A549 (cell line): ENCODE measurements around the gene SLX9. TPM values are rescaled to one million over a fixed set of nuclear protein-coding genes. Genes with fewer than 3 reads are reported as not detected.

Experiments
- ATAC-seq, 2 experiments: fragments of 200-7000 bp in 1 of 2; fragments of >200 bp in 1 of 2; cut with Nextera tagmentation in 1 of 2; cut with Tn5 transposase in 1 of 2; 3 replicates each; pipeline versions ENCODE4 v1.8.0 to v1.9.1; 2018 to 2020; ENCODE audit warnings: mild to moderate bottlenecking in 1 of 2, moderate library complexity in 1 of 2
- CTCF ChIA-PET: fragments of 300-600 bp; sonication (Branson Sonifier 250); formaldehyde crosslinking; extraction: SDS; loops from one replicate; lab custom pipeline; 2021; ENCODE audit warnings: antibody characterized with exemption, inconsistent platforms; lab: Yijun Ruan, JAX
- POLR2A ChIA-PET: fragments of 350-600 bp; formaldehyde crosslinking; extraction: SDS; loops from one replicate; lab custom pipeline; 2021; ENCODE audit warnings: antibody characterized with exemption, inconsistent platforms; lab: Yijun Ruan, JAX
- DNase-seq, 2 experiments: peaks; one replicate each; pipeline versions ENCODE4 v3.0.0 to v3.0.0-alpha.2; 2011 to 2016; ENCODE audit warnings: low read depth in 1 of 2, low spot score in 1 of 2
- FAIRE-seq: peaks from 2 replicates; lab custom pipeline; 2011; peaks lifted over from hg19 to GRCh38; lab: Jason Lieb, UNC
- H3K27ac ChIP-seq, 2 experiments: fragments of >200 bp; sonication (Bioruptor Twin); formaldehyde crosslinking; 3 replicates each; pipeline ENCODE4 v1.5.1; 2016 to 2017
- H3K4me1 ChIP-seq: fragments of >200 bp; sonication (Bioruptor Twin); formaldehyde crosslinking; 3 replicates; pipeline ENCODE4 v1.6.1; 2016
- H3K4me2 ChIP-seq: fragments of >200 bp; sonication (Bioruptor Twin); formaldehyde crosslinking; 3 replicates; pipeline ENCODE4 v1.6.1; 2016
- H3K4me3 ChIP-seq: fragments of >200 bp; sonication (Bioruptor Twin); formaldehyde crosslinking; 3 replicates; pipeline ENCODE4 v1.5.1; 2016
- H3K9me3 ChIP-seq: fragments of >200 bp; sonication (Bioruptor Twin); formaldehyde crosslinking; 3 replicates; pipeline ENCODE4 v1.6.1; 2016
- CBX8 ChIP-seq: fragments of 200-600 bp; sonication (generic); IDR thresholded peaks from 2 replicates; pipeline ENCODE4 v1.6.1; 2016
- CEBPB ChIP-seq, 2 experiments: fragments of >200 bp in 1 of 2; sonication (Bioruptor Twin) in 1 of 2; formaldehyde crosslinking in 1 of 2; IDR thresholded peaks; 2 replicates each; pipeline ENCODE4 v1.6.1; 2012 to 2016
- CHD4 ChIP-seq: fragments of 200-600 bp; sonication (generic); IDR thresholded peaks from 2 replicates; pipeline ENCODE4 v1.6.1; 2016; ENCODE audit warnings: antibody characterized with exemption, mild to moderate bottlenecking, borderline replicate concordance
- EHF ChIP-seq: fragments of 250-450 bp; sonication (Bioruptor Pico); IDR thresholded peaks from 2 replicates; pipeline ENCODE4 v1.5.0; 2020; ENCODE audit warnings: mild to moderate bottlenecking
- EP300 ChIP-seq, 2 experiments: fragments of >200 bp; sonication (Bioruptor Twin); formaldehyde crosslinking; IDR thresholded peaks; 2 replicates in 1 of 2; 3 replicates in 1 of 2; pipeline ENCODE4 v1.6.1; 2016 to 2017
- FOSB ChIP-seq: fragments of 250-450 bp; sonication (Bioruptor Pico); IDR thresholded peaks from 2 replicates; pipeline ENCODE4 v1.5.0; 2020; ENCODE audit warnings: mild to moderate bottlenecking, moderate library complexity
- HOXB13 ChIP-seq: fragments of 250-450 bp; sonication (Bioruptor Pico); IDR thresholded peaks from 2 replicates; pipeline ENCODE4 v1.5.0; 2020; ENCODE audit warnings: low read depth, mild to moderate bottlenecking, moderate library complexity
- HOXB5 ChIP-seq: fragments of 250-450 bp; sonication (Bioruptor Pico); IDR thresholded peaks from 2 replicates; pipeline ENCODE4 v1.5.0; 2020; ENCODE audit warnings: mild to moderate bottlenecking, moderate library complexity
- JUN ChIP-seq, 2 experiments: fragments of >200 bp; sonication (Bioruptor Twin); formaldehyde crosslinking; IDR thresholded peaks; 2 replicates in 1 of 2; 3 replicates in 1 of 2; pipeline ENCODE4 v1.6.1; 2016 to 2017
- JUNB ChIP-seq: fragments of >200 bp; sonication (Bioruptor Twin); formaldehyde crosslinking; IDR thresholded peaks from 2 replicates; pipeline ENCODE4 v1.6.1; 2016
- KDM1A ChIP-seq: fragments of 200-600 bp; sonication (generic); IDR thresholded peaks from 2 replicates; pipeline ENCODE4 v1.6.1; 2016; ENCODE audit warnings: low read depth, mild to moderate bottlenecking
- MAZ ChIP-seq: fragments of 150-350 bp; IDR thresholded peaks from 2 replicates; pipeline ENCODE4 v1.6.1; 2014; ENCODE audit warnings: antibody characterized with exemption, low read depth, low read length, borderline replicate concordance
- MYC ChIP-seq: IDR thresholded peaks from 2 replicates; pipeline ENCODE4 v1.6.1; 2012; ENCODE audit warnings: mild to moderate bottlenecking, inconsistent platforms, low read length, improper control_type of control experiment, borderline replicate concordance
- PHF8 ChIP-seq: fragments of 200-600 bp; sonication (generic); IDR thresholded peaks from 2 replicates; pipeline ENCODE4 v1.6.1; 2016; ENCODE audit warnings: low read depth, mild to moderate bottlenecking, antibody characterized with exemption, moderate library complexity, borderline replicate concordance
- POLR2AphosphoS2 ChIP-seq: conservative IDR thresholded peaks from 2 replicates; pipeline ENCODE4 v1.6.1; 2012; ENCODE audit warnings: low read length, improper control_type of control experiment, inconsistent platforms
- RAD21 ChIP-seq, 2 experiments: fragments of >200 bp in 1 of 2; sonication (Bioruptor Twin) in 1 of 2; formaldehyde crosslinking in 1 of 2; IDR thresholded peaks in 1 of 2; conservative IDR thresholded peaks in 1 of 2; 2 replicates in 1 of 2; 3 replicates in 1 of 2; pipeline ENCODE4 v1.6.1; 2012 to 2018; ENCODE audit warnings: inconsistent platforms in 1 of 2
- RARB ChIP-seq: fragments of 250-450 bp; sonication (Bioruptor Pico); IDR thresholded peaks from 2 replicates; pipeline ENCODE4 v1.8.0; 2021; ENCODE audit warnings: mild to moderate bottlenecking, moderate library complexity
- RCOR1 ChIP-seq: fragments of 150-350 bp; IDR thresholded peaks from 2 replicates; pipeline ENCODE4 v1.6.1; 2014; ENCODE audit warnings: antibody characterized with exemption, low read length, low read depth
- SREBF2 ChIP-seq: fragments of 450-650 bp; IDR thresholded peaks from 2 replicates; pipeline ENCODE4 v1.6.1; 2014; ENCODE audit warnings: mild to moderate bottlenecking, moderate library complexity
- TP53 ChIP-seq: fragments of 250-450 bp; sonication (Bioruptor Pico); IDR thresholded peaks from 2 replicates; pipeline ENCODE4 v1.5.0; 2021; ENCODE audit warnings: mild to moderate bottlenecking, moderate library complexity
- ZC3H11A ChIP-seq: fragments of 450-650 bp; IDR thresholded peaks from 2 replicates; pipeline ENCODE4 v1.6.1; 2014; ENCODE audit warnings: antibody characterized with exemption, mild to moderate bottlenecking
- WGBS: methylation state at CpG from one replicate; pipeline ENCODE4 v1.1.6; 2017; ENCODE audit errors: missing lambda C conversion rate; 5-methylcytosine and 5-hydroxymethylcytosine counted together
- polyA plus RNA-seq, 4 experiments: library from polyadenylated mRNA; depleted of rRNA in 3 of 4; stranded (reverse); fragments of >200 nt; fragmentation: RNase III in 1 of 4; extraction: RNeasy Plus Mini Kit Qiagen cat#74134 plus additional on column Dnase treatment in 1 of 4; gene quantifications; 2 replicates in 3 of 4; 3 replicates in 1 of 4; pipeline ENCODE4 v1.2.3, GENCODE V29; 2011 to 2017
- TF ChIP-seq, protein P1 (sequence below): fragments of 200-600 bp; sonication (generic); IDR thresholded peaks from 2 replicates; pipeline ENCODE4 v1.6.1; 2016; ENCODE audit warnings: antibody characterized with exemption, mild to moderate bottlenecking, moderate library complexity
- TF ChIP-seq, protein P2 (sequence below): IDR thresholded peaks from 2 replicates; pipeline ENCODE4 v1.6.1; 2012; ENCODE audit warnings: low read depth, borderline replicate concordance
- TF ChIP-seq, protein P3 (sequence below): fragments of 150-350 bp; IDR thresholded peaks from 2 replicates; pipeline ENCODE4 v1.6.1; 2014; ENCODE audit warnings: low read depth, mild to moderate bottlenecking, low read length
- TF ChIP-seq, protein P4 (sequence below): IDR thresholded peaks from 2 replicates; pipeline ENCODE4 v1.6.1; 2012

Gene SLX9
- polyA plus RNA-seq, 2 of the 4 experiments (the other 2 are of a cell fraction): 26.9 to 40.6 TPM

DNA sequence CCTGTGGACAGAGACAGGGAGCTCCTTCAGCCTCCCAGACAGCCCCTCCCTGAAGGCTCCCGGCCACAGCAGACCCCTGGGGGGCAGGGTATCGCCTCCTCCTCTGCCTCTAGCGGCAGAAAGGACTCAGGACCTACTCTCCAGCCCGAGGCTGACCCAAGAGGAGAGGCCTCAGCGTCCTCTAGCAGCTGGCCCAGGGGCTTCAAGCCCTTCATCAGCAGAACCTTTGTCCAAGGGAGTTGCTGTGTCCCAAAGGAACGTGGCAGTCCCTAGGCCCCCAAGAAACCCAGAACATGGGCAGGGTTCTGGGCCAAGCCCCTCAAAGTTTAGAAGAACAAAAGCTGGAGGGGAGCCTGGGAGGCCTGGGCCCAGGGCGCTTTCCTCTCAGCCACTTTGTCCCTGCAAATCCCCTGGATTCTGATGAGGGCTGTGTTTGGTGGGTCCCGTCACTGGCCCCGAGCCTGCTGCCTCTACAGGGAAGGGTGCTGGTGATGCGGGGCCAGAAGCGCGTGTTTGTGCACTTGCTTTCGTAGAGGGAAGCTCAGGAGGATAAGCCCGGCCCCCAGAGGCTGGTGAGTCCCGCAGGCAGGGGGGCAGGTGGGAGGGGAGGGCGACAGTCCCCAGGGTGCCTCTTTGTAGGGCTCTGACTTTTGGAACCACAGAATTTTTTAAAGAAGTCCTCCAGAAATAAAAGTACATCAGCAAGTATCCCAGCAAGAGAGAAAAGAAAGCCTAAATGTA lies 32.4 kb upstream of the SLX9 start (continued):
- TF ChIP-seq, protein P1, sequence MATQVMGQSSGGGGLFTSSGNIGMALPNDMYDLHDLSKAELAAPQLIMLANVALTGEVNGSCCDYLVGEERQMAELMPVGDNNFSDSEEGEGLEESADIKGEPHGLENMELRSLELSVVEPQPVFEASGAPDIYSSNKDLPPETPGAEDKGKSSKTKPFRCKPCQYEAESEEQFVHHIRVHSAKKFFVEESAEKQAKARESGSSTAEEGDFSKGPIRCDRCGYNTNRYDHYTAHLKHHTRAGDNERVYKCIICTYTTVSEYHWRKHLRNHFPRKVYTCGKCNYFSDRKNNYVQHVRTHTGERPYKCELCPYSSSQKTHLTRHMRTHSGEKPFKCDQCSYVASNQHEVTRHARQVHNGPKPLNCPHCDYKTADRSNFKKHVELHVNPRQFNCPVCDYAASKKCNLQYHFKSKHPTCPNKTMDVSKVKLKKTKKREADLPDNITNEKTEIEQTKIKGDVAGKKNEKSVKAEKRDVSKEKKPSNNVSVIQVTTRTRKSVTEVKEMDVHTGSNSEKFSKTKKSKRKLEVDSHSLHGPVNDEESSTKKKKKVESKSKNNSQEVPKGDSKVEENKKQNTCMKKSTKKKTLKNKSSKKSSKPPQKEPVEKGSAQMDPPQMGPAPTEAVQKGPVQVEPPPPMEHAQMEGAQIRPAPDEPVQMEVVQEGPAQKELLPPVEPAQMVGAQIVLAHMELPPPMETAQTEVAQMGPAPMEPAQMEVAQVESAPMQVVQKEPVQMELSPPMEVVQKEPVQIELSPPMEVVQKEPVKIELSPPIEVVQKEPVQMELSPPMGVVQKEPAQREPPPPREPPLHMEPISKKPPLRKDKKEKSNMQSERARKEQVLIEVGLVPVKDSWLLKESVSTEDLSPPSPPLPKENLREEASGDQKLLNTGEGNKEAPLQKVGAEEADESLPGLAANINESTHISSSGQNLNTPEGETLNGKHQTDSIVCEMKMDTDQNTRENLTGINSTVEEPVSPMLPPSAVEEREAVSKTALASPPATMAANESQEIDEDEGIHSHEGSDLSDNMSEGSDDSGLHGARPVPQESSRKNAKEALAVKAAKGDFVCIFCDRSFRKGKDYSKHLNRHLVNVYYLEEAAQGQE: no peak
- TF ChIP-seq HOXB5: no peak
- no peak for TF ChIP-seq HOXB13 (CRISPR knock-in tag)
- TF ChIP-seq RAD21 (conservative IDR thresholded peaks at IDR 0.05 in 1 of 2, IDR thresholded peaks at IDR 0.05 in 1 of 2): no peak
- TF ChIP-seq TP53 (CRISPR knock-in tag): no peak
- no peak for TF ChIP-seq RARB (CRISPR knock-in tag)

DNA sequence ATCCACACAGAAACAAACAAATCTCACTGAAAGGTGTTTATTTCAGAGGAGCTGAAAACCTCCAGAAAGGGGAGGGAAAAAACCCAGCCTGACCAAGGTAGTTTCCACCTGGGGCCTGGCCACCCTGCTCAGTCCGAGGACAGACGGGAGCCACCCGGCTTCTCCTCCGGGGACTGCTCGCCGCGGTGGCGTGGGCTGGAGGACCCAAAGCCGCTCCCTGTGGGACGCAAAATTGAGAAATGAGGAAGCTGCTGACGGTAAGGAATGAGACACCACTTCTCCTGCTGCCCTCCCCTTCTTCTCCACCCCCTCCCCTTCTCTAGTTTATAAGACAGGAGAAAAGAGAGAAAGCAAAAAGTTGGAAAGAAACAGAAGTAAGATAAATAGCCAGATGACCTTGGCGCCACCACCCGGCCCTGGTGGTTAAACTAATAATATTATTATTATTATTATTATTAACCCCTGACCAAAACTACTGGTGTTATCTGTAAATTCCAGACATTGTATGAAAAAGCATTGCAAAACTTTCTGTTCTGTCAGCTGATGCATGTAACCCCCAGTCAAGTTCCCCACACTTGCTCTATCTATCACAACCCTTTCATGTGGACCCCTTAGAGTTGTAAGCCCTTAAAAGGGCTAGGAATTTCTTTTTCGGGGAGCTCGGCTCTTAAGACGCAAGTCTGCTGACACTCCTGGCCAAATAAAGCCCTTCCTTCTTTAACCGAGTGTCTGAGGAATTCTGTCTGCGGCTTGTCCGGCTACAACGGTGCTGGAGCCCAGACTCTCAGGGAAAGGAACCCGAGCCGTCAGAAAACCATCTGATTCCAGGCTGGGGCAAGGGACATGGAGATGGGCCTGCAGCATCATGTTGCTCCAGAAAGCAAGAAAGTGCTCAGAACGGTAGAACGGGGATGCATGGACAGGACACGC lies 31.6 kb upstream of the SLX9 start:
- Histone ChIP-seq H3K4me1 (peaks cover 23% of the 10 kb centered on the region), H3K9me3 (no peaks in the 10 kb centered on the region), H3K4me2 (no peak overlapping the region), H3K27ac (peak overlapping the region in 1 of 2 experiments; percentile 61; a peak in 2 of 6 replicates), H3K4me3 (no peak overlapping the region)
- DNase-seq (no peak), ATAC-seq (no peak), FAIRE-seq (no peak)
- WGBS: 81% methylated on average over 19 of the region's 25 CpGs
- POLR2A ChIA-PET: interaction anchor here (1.2 kb wide), 1 partner anchor 35 kb away, joined by 3 read pairs; the partner anchor contains the start of gene PTTG1IP
- TF ChIP-seq POLR2AphosphoS2: no peak
- TF ChIP-seq, protein P2, sequence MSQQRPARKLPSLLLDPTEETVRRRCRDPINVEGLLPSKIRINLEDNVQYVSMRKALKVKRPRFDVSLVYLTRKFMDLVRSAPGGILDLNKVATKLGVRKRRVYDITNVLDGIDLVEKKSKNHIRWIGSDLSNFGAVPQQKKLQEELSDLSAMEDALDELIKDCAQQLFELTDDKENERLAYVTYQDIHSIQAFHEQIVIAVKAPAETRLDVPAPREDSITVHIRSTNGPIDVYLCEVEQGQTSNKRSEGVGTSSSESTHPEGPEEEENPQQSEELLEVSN: no peak
- no peak for TF ChIP-seq FOSB
- no peak for TF ChIP-seq PHF8
- TF ChIP-seq JUNB: no peak
- TF ChIP-seq SREBF2: no peak
- TF ChIP-seq EHF: no peak
- TF ChIP-seq, protein P3, sequence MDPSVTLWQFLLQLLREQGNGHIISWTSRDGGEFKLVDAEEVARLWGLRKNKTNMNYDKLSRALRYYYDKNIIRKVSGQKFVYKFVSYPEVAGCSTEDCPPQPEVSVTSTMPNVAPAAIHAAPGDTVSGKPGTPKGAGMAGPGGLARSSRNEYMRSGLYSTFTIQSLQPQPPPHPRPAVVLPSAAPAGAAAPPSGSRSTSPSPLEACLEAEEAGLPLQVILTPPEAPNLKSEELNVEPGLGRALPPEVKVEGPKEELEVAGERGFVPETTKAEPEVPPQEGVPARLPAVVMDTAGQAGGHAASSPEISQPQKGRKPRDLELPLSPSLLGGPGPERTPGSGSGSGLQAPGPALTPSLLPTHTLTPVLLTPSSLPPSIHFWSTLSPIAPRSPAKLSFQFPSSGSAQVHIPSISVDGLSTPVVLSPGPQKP: no peak
- no peak for TF ChIP-seq ZC3H11A
- no peak for TF ChIP-seq CEBPB (IDR thresholded peaks at IDR 0.05)
- TF ChIP-seq MYC: no peak
- no peak for TF ChIP-seq EP300 (IDR thresholded peaks at IDR 0.05)
- no peak for TF ChIP-seq RCOR1
- TF ChIP-seq CHD4: no peak
- no peak for TF ChIP-seq JUN (IDR thresholded peaks at IDR 0.05)
- no peak for TF ChIP-seq CBX8
- no peak for TF ChIP-seq MAZ
- TF ChIP-seq, protein P4, sequence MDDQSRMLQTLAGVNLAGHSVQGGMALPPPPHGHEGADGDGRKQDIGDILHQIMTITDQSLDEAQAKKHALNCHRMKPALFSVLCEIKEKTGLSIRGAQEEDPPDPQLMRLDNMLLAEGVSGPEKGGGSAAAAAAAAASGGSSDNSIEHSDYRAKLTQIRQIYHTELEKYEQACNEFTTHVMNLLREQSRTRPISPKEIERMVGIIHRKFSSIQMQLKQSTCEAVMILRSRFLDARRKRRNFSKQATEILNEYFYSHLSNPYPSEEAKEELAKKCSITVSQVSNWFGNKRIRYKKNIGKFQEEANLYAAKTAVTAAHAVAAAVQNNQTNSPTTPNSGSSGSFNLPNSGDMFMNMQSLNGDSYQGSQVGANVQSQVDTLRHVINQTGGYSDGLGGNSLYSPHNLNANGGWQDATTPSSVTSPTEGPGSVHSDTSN: no peak
- TF ChIP-seq KDM1A: no peak
- TF ChIP-seq HOXB13 (CRISPR knock-in tag): no peak
- CTCF ChIA-PET: interaction anchor here (0.8 to 3.7 kb wide), 5 partner anchors 10 to 115 kb away, joined by 3 to 24 read pairs (median 3); no protein-coding TSS in a partner anchor
